HepG2 (cell line): ENCODE data around the gene MSMP. TPM values are rescaled to one million over a fixed set of nuclear protein-coding genes. Genes with fewer than 3 reads are reported as not detected.

Experiments used
- ELF1 ChIP-seq: sonication (generic); formaldehyde crosslinking; IDR thresholded peaks from 2 replicates; pipeline ENCODE4 v1.4.0; 2020; ENCODE audit warnings: missing genetic modification reagents
- ERF ChIP-seq: IDR thresholded peaks from 2 replicates; pipeline ENCODE4 v1.6.1; 2018; ENCODE audit warnings: missing biosample characterization, missing genetic modification reagents
- HOXA5 ChIP-seq: sonication (generic); formaldehyde crosslinking; IDR thresholded peaks from 2 replicates; pipeline ENCODE4 v1.4.0; 2020; ENCODE audit warnings: missing genetic modification reagents
- KMT2B ChIP-seq: IDR thresholded peaks from 2 replicates; pipeline ENCODE4 v1.6.1; 2016; ENCODE audit warnings: missing genetic modification reagents, missing compliant biosample characterization
- MAFF ChIP-seq: IDR thresholded peaks from 2 replicates; pipeline ENCODE4 v1.6.1; 2011; ENCODE audit warnings: low read depth, low read length, improper control_type of control experiment
- NFIB ChIP-seq: sonication (generic); formaldehyde crosslinking; IDR thresholded peaks from 2 replicates; pipeline ENCODE4 v1.9.0; 2021; ENCODE audit warnings: missing genetic modification reagents, mild to moderate bottlenecking, borderline replicate concordance
- PAX8 ChIP-seq: sonication (generic); formaldehyde crosslinking; IDR thresholded peaks from 2 replicates; pipeline ENCODE4 v1.8.0; 2022; ENCODE audit warnings: mild to moderate bottlenecking, missing genetic modification reagents, borderline replicate concordance
- PHF8 ChIP-seq: sonication (generic); formaldehyde crosslinking; IDR thresholded peaks from 2 replicates; pipeline ENCODE4 v1.5.0; 2020; ENCODE audit warnings: missing genetic modification reagents
- ZNF207 ChIP-seq: fragments of 450-650 bp; IDR thresholded peaks from 2 replicates; pipeline ENCODE4 v1.6.1; 2016; ENCODE audit warnings: antibody characterized with exemption, borderline replicate concordance
- ZNF556 ChIP-seq: sonication (generic); formaldehyde crosslinking; IDR thresholded peaks from 2 replicates; pipeline ENCODE4 v1.4.0; 2020; ENCODE audit warnings: mild to moderate bottlenecking, missing genetic modification reagents, borderline replicate concordance
- ZNF660 ChIP-seq: sonication (generic); formaldehyde crosslinking; IDR thresholded peaks from 2 replicates; pipeline ENCODE4 v1.5.1; 2020; ENCODE audit warnings: mild to moderate bottlenecking, low read depth, missing genetic modification reagents, borderline replicate concordance
- polyA plus RNA-seq, 8 experiments: library from polyadenylated mRNA; depleted of rRNA in 3 of 8; stranded (reverse) in 7 of 8; unstranded in 1 of 8; fragments of >200 nt; fragmentation: Illumina TruSeq in 4 of 8; extraction: Trizol in 4 of 8; gene quantifications; 2 replicates each; pipeline versions ENCODE4 v1.2.1 to v1.2.3, GENCODE V29; 2011 to 2016; ENCODE audit warnings: low read depth in 4 of 8, missing spikeins in 1 of 8, mixed read lengths in 1 of 8; ENCODE audit not compliant: insufficient read depth in 1 of 8
- total RNA-seq, 5 experiments: library from RNA; depleted of rRNA; stranded (reverse); fragments of >200 nt; fragmentation: Illumina TruSeq; extraction: Trizol; gene quantifications; 2 replicates each; pipeline ENCODE4 v1.2.3, GENCODE V29; 2016; ENCODE audit warnings: low read depth in 1 of 5
- TF ChIP-seq, protein P1 (sequence below), 2 experiments: sonication (generic) in 1 of 2; formaldehyde crosslinking in 1 of 2; IDR thresholded peaks; 2 replicates each; pipeline versions ENCODE4 v1.6.1 to v1.9.0; 2014 to 2022; ENCODE audit warnings: antibody characterized with exemption in 1 of 2, borderline replicate concordance in 1 of 2, inconsistent platforms in 1 of 2, low read depth in 1 of 2, missing genetic modification reagents in 1 of 2
- TF ChIP-seq, protein P2 (sequence below): sonication (generic); formaldehyde crosslinking; IDR thresholded peaks from 2 replicates; pipeline ENCODE4 v1.9.0; 2022; ENCODE audit warnings: low read depth, missing genetic modification reagents
- TF ChIP-seq, protein P3 (sequence below): sonication (generic); formaldehyde crosslinking; IDR thresholded peaks from 2 replicates; pipeline ENCODE4 v1.4.0; 2020; ENCODE audit warnings: missing genetic modification reagents, borderline replicate concordance
- TF ChIP-seq, protein P4 (sequence below): sonication (generic); formaldehyde crosslinking; IDR thresholded peaks from 2 replicates; pipeline ENCODE4 v1.5.0; 2020; ENCODE audit warnings: missing genetic modification reagents
- TF ChIP-seq, protein P5 (sequence below): sonication (generic); formaldehyde crosslinking; IDR thresholded peaks from 2 replicates; pipeline ENCODE4 v1.4.0; 2020; ENCODE audit warnings: missing genetic modification reagents
- TF ChIP-seq, protein P6 (sequence below): sonication (generic); formaldehyde crosslinking; IDR thresholded peaks from 2 replicates; pipeline ENCODE4 v1.8.1; 2022; ENCODE audit warnings: mild to moderate bottlenecking, missing genetic modification reagents

Gene MSMP
- total and polyA plus RNA-seq, 2 of the 13 experiments (the other 11 are each of a cell fraction or from before 2014, with no cell fraction given) = 0.24 to 0.46 TPM

DNA sequence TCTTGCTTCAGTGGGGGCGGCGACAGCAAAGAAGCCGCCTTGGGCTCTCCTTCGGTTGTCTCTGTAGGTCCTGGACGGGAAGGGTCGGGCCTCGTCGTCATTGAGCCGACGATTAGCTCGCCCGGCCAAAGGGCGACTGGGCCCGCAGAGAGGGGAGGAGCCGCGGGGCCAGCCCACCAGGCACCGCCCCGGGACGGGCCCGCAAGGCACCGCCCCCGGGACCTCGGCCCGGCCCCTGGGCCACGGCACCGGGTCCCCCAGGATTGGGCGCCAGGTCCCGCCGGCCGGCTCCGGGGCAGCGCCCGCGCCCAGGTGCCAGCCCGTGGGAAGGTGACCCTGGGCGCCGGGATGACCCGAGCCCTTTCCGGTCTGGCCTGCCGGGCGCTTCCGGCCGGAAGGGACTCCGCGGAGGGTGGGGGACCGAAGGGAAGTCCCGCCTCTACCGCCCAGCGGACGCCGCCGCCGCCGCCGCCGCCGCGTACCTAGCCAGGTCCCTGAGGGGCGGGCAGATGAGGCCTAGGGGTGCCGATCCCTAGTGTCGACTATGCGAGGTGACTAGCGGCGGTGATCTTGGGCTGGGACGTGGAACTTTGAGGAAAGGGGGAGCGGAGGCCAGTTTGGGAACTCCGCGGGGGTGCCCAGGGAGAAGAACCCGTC is 5.1 kb downstream of the MSMP start, which contains the start of the genes GBA2 and RGP1 (continued):
- TF ChIP-seq, protein P1, sequence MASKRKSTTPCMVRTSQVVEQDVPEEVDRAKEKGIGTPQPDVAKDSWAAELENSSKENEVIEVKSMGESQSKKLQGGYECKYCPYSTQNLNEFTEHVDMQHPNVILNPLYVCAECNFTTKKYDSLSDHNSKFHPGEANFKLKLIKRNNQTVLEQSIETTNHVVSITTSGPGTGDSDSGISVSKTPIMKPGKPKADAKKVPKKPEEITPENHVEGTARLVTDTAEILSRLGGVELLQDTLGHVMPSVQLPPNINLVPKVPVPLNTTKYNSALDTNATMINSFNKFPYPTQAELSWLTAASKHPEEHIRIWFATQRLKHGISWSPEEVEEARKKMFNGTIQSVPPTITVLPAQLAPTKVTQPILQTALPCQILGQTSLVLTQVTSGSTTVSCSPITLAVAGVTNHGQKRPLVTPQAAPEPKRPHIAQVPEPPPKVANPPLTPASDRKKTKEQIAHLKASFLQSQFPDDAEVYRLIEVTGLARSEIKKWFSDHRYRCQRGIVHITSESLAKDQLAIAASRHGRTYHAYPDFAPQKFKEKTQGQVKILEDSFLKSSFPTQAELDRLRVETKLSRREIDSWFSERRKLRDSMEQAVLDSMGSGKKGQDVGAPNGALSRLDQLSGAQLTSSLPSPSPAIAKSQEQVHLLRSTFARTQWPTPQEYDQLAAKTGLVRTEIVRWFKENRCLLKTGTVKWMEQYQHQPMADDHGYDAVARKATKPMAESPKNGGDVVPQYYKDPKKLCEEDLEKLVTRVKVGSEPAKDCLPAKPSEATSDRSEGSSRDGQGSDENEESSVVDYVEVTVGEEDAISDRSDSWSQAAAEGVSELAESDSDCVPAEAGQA (IDR thresholded peaks at IDR 0.05; ENCODE audit: low read depth) = 0 out of 2 replicates have a peak, but pooled peaks have one; percentile 48
- TF ChIP-seq, protein P1 (CRISPR knock-in tag; IDR thresholded peaks at IDR 0.05; ENCODE audit: borderline replicate concordance) = 0 out of 2 replicates have a peak, but pooled peaks have one; percentile 5
- TF ChIP-seq ZNF556 (no peak; the same call in 1 of the 2 replicates), ZNF207 (no peak), HOXA5 (CRISPR knock-in tag) (no peak), MAFF (no peak), PHF8 (peak; percentile 95), ELF1 (peak; percentile 80), KMT2B (CRISPR knock-in tag) (peak; percentile 55; the same call in 1 of the 2 replicates), PAX8 (CRISPR knock-in tag) (peak; percentile 5; the same call in 1 of the 2 replicates), ZNF660 (CRISPR knock-in tag) (no peak), ERF (CRISPR knock-in tag) (peak; percentile 55; the same call in 1 of the 2 replicates), NFIB (no peak)
- TF ChIP-seq, protein P2, sequence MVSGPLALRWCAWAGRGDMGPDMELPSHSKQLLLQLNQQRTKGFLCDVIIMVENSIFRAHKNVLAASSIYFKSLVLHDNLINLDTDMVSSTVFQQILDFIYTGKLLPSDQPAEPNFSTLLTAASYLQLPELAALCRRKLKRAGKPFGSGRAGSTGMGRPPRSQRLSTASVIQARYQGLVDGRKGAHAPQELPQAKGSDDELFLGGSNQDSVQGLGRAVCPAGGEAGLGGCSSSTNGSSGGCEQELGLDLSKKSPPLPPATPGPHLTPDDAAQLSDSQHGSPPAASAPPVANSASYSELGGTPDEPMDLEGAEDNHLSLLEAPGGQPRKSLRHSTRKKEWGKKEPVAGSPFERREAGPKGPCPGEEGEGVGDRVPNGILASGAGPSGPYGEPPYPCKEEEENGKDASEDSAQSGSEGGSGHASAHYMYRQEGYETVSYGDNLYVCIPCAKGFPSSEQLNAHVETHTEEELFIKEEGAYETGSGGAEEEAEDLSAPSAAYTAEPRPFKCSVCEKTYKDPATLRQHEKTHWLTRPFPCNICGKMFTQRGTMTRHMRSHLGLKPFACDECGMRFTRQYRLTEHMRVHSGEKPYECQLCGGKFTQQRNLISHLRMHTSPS (CRISPR knock-in tag) = peak; percentile 89
- TF ChIP-seq, protein P3, sequence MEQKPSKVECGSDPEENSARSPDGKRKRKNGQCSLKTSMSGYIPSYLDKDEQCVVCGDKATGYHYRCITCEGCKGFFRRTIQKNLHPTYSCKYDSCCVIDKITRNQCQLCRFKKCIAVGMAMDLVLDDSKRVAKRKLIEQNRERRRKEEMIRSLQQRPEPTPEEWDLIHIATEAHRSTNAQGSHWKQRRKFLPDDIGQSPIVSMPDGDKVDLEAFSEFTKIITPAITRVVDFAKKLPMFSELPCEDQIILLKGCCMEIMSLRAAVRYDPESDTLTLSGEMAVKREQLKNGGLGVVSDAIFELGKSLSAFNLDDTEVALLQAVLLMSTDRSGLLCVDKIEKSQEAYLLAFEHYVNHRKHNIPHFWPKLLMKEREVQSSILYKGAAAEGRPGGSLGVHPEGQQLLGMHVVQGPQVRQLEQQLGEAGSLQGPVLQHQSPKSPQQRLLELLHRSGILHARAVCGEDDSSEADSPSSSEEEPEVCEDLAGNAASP (CRISPR knock-in tag) = no peak
- TF ChIP-seq, protein P4, sequence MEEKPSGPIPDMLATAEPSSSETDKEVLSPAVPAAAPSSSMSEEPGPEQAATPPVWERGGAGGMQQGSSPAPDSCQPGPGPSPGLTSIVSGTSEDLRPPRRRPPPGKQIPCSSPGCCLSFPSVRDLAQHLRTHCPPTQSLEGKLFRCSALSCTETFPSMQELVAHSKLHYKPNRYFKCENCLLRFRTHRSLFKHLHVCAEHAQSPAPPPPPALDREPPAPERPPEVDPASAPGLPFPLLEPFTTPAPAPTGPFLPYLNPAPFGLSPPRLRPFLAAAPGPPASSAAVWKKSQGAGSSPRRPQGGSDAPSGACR (CRISPR knock-in tag) = no peak
- TF ChIP-seq, protein P5, sequence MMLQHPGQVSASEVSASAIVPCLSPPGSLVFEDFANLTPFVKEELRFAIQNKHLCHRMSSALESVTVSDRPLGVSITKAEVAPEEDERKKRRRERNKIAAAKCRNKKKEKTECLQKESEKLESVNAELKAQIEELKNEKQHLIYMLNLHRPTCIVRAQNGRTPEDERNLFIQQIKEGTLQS (CRISPR knock-in tag) = no peak
- TF ChIP-seq, protein P6, sequence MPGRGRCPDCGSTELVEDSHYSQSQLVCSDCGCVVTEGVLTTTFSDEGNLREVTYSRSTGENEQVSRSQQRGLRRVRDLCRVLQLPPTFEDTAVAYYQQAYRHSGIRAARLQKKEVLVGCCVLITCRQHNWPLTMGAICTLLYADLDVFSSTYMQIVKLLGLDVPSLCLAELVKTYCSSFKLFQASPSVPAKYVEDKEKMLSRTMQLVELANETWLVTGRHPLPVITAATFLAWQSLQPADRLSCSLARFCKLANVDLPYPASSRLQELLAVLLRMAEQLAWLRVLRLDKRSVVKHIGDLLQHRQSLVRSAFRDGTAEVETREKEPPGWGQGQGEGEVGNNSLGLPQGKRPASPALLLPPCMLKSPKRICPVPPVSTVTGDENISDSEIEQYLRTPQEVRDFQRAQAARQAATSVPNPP = peak; percentile 51; the same call in 1 of the 2 replicates
